Peyer's patch (tissue), 4 donors: ENCODE results near the gene PKNOX2. TPM values are rescaled to one million over a fixed set of nuclear protein-coding genes. Genes with fewer than 3 reads are reported as not detected.

Experiments
- DNase-seq, 3 donors: peaks; one replicate each; pipeline ENCODE4 v3.0.0-alpha.2; 2017 to 2019
- H3K27ac ChIP-seq, 4 donors: fragments of 200-600 bp; sonication (generic); one replicate each; pipeline ENCODE4 v1.5.1; 2016 to 2019
- H3K27me3 ChIP-seq, 2 donors: fragments of 200-600 bp; sonication (generic); one replicate each; pipeline ENCODE4 v1.5.1; 2019
- H3K36me3 ChIP-seq, 3 donors: fragments of 200-600 bp; sonication (generic); one replicate each; pipeline ENCODE4 v1.5.1; 2016 to 2019
- H3K4me1 ChIP-seq, 4 donors: fragments of 200-600 bp; sonication (generic); one replicate each; pipeline ENCODE4 v1.5.1; 2016 to 2019
- H3K4me3 ChIP-seq, 4 donors: fragments of 200-600 bp; sonication (generic); 1 replicate in 3 of 4; 2 replicates in 1 of 4; pipeline ENCODE4 v1.5.1; 2016 to 2019; ENCODE audit warnings: mild to moderate bottlenecking in 1 of 4
- H3K9me3 ChIP-seq, 4 donors: fragments of 200-600 bp; sonication (generic); one replicate each; pipeline ENCODE4 v1.5.1; 2016 to 2019; ENCODE audit warnings: mild to moderate bottlenecking in 1 of 4
- POLR2A ChIP-seq, 2 donors: fragments of 450-650 bp; IDR thresholded peaks; one replicate each; pipeline ENCODE4 v1.5.1; 2017; ENCODE audit warnings: antibody characterized with exemption in 2 of 2, mild to moderate bottlenecking in 2 of 2, moderate library complexity in 2 of 2
- total RNA-seq, 4 donors: library from RNA; depleted of rRNA; stranded (reverse); fragments of >200 nt; gene quantifications; one replicate each; pipeline ENCODE4 v1.1.0, GENCODE V29; 2016
- TF ChIP-seq, protein P1 (sequence below), 6 experiments: fragments of 450-650 bp in 4 of 6; fragments of 200-600 bp in 2 of 6; sonication (generic) in 1 of 6; IDR thresholded peaks; one replicate each; pipeline ENCODE4 v1.5.1; 2017 to 2019; ENCODE audit warnings: antibody characterized with exemption in 6 of 6, mild to moderate bottlenecking in 3 of 6, moderate library complexity in 1 of 6

PKNOX2 gene
- total RNA-seq, 4 donors from 2014 or later: 1.4 to 8.3 TPM; not detected in 2

GRCh38 chr11:125290263-125290662, 125.7 kb downstream of the PKNOX2 start:
- no peaks in the 10 kb centered on the region for H3K9me3 ChIP-seq
- H3K27me3 ChIP-seq: no peaks in the 10 kb centered on the region
- H3K27ac ChIP-seq: no peak overlapping the region
- DNase-seq: no peak
- no peaks in the 10 kb centered on the region for H3K4me1 ChIP-seq
- H3K4me3 ChIP-seq: no peak overlapping the region
- TF ChIP-seq, protein P1, sequence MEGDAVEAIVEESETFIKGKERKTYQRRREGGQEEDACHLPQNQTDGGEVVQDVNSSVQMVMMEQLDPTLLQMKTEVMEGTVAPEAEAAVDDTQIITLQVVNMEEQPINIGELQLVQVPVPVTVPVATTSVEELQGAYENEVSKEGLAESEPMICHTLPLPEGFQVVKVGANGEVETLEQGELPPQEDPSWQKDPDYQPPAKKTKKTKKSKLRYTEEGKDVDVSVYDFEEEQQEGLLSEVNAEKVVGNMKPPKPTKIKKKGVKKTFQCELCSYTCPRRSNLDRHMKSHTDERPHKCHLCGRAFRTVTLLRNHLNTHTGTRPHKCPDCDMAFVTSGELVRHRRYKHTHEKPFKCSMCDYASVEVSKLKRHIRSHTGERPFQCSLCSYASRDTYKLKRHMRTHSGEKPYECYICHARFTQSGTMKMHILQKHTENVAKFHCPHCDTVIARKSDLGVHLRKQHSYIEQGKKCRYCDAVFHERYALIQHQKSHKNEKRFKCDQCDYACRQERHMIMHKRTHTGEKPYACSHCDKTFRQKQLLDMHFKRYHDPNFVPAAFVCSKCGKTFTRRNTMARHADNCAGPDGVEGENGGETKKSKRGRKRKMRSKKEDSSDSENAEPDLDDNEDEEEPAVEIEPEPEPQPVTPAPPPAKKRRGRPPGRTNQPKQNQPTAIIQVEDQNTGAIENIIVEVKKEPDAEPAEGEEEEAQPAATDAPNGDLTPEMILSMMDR (IDR thresholded peaks at IDR 0.05): no peak
- no peak for TF ChIP-seq POLR2A (IDR thresholded peaks at IDR 0.05)
- no peaks in the 10 kb centered on the region for H3K36me3 ChIP-seq

DNA sequence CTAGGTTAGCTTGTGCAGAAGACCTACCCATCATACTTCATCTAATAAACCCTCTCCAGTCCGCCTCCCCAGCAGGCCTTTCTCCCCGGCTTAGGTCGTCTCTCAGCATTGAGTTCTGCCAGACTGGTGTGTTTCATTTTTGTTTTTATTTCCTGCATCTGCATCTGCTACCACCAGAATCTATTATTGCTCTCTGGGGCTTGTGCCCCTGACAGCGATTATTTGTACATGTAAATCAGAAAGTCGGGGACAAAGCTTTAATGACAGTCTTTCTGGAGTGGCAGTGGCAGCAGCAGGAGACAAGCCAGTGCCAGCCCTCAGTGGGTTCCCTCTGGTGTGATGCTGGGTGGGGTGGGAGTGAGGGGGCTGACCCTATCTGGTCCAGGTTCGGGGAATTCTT, 127.5 kb downstream of the PKNOX2 start:
- DNase-seq: no peak
- Histone ChIP-seq H3K27ac (no peak overlapping the region), H3K36me3 (no peaks in the 10 kb centered on the region), H3K27me3 (no peaks in the 10 kb centered on the region), H3K4me3 (no peak overlapping the region), H3K4me1 (no peaks in the 10 kb centered on the region), H3K9me3 (no peaks in the 10 kb centered on the region)
- TF ChIP-seq, protein P1 (IDR thresholded peaks at IDR 0.05): no peak
- no peak for TF ChIP-seq POLR2A (IDR thresholded peaks at IDR 0.05)

- Histone ChIP-seq H3K27me3 (no peaks in the 10 kb centered on the region), H3K9me3 (no peaks in the 10 kb centered on the region), H3K27ac (no peak overlapping the region), H3K4me1 (no peaks in the 10 kb centered on the region), H3K4me3 (no peak overlapping the region), H3K36me3 (no peaks in the 10 kb centered on the region)
- no peak for TF ChIP-seq POLR2A (IDR thresholded peaks at IDR 0.05)
- TF ChIP-seq, protein P1 (IDR thresholded peaks at IDR 0.05): no peak
- no peak for DNase-seq
Observed at GRCh38 chr11:125293596-125293995, 129.0 kb downstream of the PKNOX2 start.

DNA sequence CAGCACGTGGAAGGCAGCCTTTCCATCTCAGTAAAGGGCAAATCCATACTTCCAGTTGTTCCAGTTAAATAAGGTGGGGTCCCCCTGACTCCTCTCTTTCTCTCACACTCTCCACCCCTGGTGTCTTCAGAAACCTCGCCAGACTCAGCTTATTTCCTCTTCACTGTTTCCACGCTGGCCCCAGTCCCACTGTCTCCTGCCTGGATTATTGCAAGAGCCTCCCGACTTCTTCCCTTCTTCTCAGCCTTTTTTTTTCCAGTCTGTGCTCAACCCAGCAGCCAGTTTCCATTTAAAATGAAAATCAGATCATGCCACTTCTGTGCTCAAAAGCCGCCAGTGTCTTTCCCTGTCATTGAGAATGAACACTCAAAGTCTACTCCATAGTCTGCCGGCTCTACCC, 131.4 kb downstream of the PKNOX2 start:
- DNase-seq: no peak
- H3K27ac ChIP-seq: no peak overlapping the region
- no peak for TF ChIP-seq POLR2A (IDR thresholded peaks at IDR 0.05)
- TF ChIP-seq, protein P1 (IDR thresholded peaks at IDR 0.05): no peak

DNA sequence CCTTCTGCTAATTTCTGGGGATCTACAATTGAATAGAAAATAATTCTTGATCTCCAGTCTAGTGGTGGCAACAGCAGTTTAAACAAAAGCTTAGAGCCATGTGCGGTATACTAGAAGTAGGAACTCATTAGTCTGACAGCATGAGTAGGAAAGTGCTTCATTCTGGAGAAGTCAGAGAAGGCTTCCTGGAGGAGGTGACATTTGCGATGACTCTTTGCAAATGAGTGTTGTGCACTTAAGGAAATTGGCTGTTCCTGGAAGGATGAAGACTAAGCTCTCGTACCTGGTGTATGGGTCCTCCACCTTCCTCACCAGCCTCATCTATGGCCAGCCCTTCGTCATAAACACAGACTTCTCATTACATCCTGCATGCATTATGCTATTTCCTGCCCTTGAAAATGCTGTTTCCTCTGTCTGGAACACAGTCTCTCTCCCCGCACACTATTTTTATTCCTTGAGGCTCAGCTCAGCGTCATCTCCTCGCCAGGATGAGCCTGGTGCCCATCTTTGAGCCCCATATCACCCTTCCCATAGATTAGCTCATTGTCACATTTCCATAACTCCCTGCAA, 132.9 kb downstream of the PKNOX2 start:
- Histone ChIP-seq H3K4me1 (no peaks in the 10 kb centered on the region), H3K4me3 (no peak overlapping the region), H3K36me3 (no peaks in the 10 kb centered on the region), H3K27me3 (no peaks in the 10 kb centered on the region), H3K27ac (no peak overlapping the region), H3K9me3 (no peaks in the 10 kb centered on the region)
- TF ChIP-seq, protein P1 (IDR thresholded peaks at IDR 0.05): no peak
- TF ChIP-seq POLR2A (IDR thresholded peaks at IDR 0.05): no peak
- DNase-seq: no peak

More for the DNA sequence above, 131.4 kb downstream of the PKNOX2 start:
- Histone ChIP-seq H3K4me3 (no peak overlapping the region), H3K9me3 (no peaks in the 10 kb centered on the region), H3K4me1 (no peaks in the 10 kb centered on the region), H3K27me3 (no peaks in the 10 kb centered on the region), H3K36me3 (no peaks in the 10 kb centered on the region)
